WTC11 (cell line): ENCODE results near the gene RPL27. TPM values are rescaled to one million over a fixed set of nuclear protein-coding genes. Genes with fewer than 3 reads are reported as not detected.
A peak's percentile ranks its signal among the peaks of the same experiment; 100 is the strongest.

Source experiments
- ATAC-seq: fragments of 200-7000 bp; cut with Tn5 transposase; 2 replicates; pipeline ENCODE4 v1.10.0; 2021; ENCODE audit warnings: mild to moderate bottlenecking, moderate library complexity
- CTCF ChIA-PET: fragments of 300-600 bp; sonication (Branson Sonifier 250); formaldehyde crosslinking; loops from one replicate; lab custom pipeline; 2021; ENCODE audit warnings: antibody characterized with exemption; lab: Charles Lee
- POLR2A ChIA-PET: fragments of 350-600 bp; sonication (Branson Sonifier 250); formaldehyde crosslinking; loops from one replicate; lab custom pipeline; 2021; ENCODE audit warnings: antibody characterized with exemption; lab: Charles Lee
- DNase-seq: peaks from one replicate; pipeline ENCODE4 v3.0.0; 2021; ENCODE audit warnings: low spot score
- H3K27ac Mint-ChIP-seq: 2 replicates; pipeline ENCODE4 v1.8.0; 2021; ENCODE audit warnings: mixed read lengths
- H3K27me3 Mint-ChIP-seq: 2 replicates; pipeline ENCODE4 v1.8.0; 2021; ENCODE audit warnings: low read depth, mild to moderate bottlenecking, moderate library complexity, mixed read lengths
- H3K36me3 Mint-ChIP-seq: 2 replicates; pipeline ENCODE4 v1.8.0; 2021; ENCODE audit warnings: mixed read lengths
- H3K4me1 Mint-ChIP-seq: 2 replicates; pipeline ENCODE4 v1.8.0; 2022; ENCODE audit warnings: mixed read lengths
- H3K4me3 Mint-ChIP-seq: 2 replicates; pipeline ENCODE4 v1.8.0; 2021; ENCODE audit warnings: mild to moderate bottlenecking, moderate library complexity, mixed read lengths
- H3K9me3 Mint-ChIP-seq: 2 replicates; pipeline ENCODE4 v1.8.0; 2021; ENCODE audit warnings: mixed read lengths
- ARID4B ChIP-seq: sonication (generic); formaldehyde crosslinking; IDR thresholded peaks from 2 replicates; pipeline ENCODE4 v1.8.0; 2023; ENCODE audit warnings: missing genetic modification reagents, mild to moderate bottlenecking, borderline replicate concordance
- E2F5 ChIP-seq: sonication (generic); formaldehyde crosslinking; IDR thresholded peaks from 2 replicates; pipeline ENCODE4 v1.8.1; 2022; ENCODE audit warnings: mild to moderate bottlenecking, moderate library complexity, missing genetic modification reagents
- ETV6 ChIP-seq: sonication (generic); formaldehyde crosslinking; IDR thresholded peaks from 2 replicates; pipeline ENCODE4 v1.8.1; 2022; ENCODE audit warnings: mild to moderate bottlenecking, missing genetic modification reagents
- FOXK1 ChIP-seq: sonication (generic); formaldehyde crosslinking; IDR thresholded peaks from 2 replicates; pipeline ENCODE4 v1.8.0; 2022; ENCODE audit warnings: mild to moderate bottlenecking, moderate library complexity, missing genetic modification reagents
- FOXP1 ChIP-seq: sonication (generic); formaldehyde crosslinking; IDR thresholded peaks from 2 replicates; pipeline ENCODE4 v1.8.0; 2022; ENCODE audit warnings: missing genetic modification reagents, mild to moderate bottlenecking, moderate library complexity, borderline replicate concordance
- IRF2 ChIP-seq: sonication (generic); formaldehyde crosslinking; IDR thresholded peaks from 2 replicates; pipeline ENCODE4 v1.8.0; 2022; ENCODE audit warnings: low read depth, missing genetic modification reagents, borderline replicate concordance
- MYBL2 ChIP-seq: sonication (generic); formaldehyde crosslinking; IDR thresholded peaks from 2 replicates; pipeline ENCODE4 v1.8.1; 2023; ENCODE audit warnings: mild to moderate bottlenecking, moderate library complexity, missing genetic modification reagents
- OVOL2 ChIP-seq: fragments of 250-450 bp; sonication (Bioruptor Pico); IDR thresholded peaks from 2 replicates; pipeline ENCODE4 v1.9.0; 2021; ENCODE audit warnings: mild to moderate bottlenecking, borderline replicate concordance
- PRRX2 ChIP-seq: fragments of 250-450 bp; sonication (Bioruptor Pico); IDR thresholded peaks from 2 replicates; pipeline ENCODE4 v1.8.0; 2021; ENCODE audit warnings: mild to moderate bottlenecking
- ZNF281 ChIP-seq: sonication (generic); formaldehyde crosslinking; IDR thresholded peaks from 2 replicates; pipeline ENCODE4 v1.8.0; 2023; ENCODE audit warnings: mild to moderate bottlenecking, missing genetic modification reagents
- ZNF512 ChIP-seq: sonication (generic); formaldehyde crosslinking; IDR thresholded peaks from 2 replicates; pipeline ENCODE4 v1.8.1; 2022; ENCODE audit warnings: missing genetic modification reagents, borderline replicate concordance
- total RNA-seq: library from RNA; stranded (reverse); gene quantifications from 3 replicates; pipeline ENCODE4 v1.2.3, GENCODE V29; 2021
- TF ChIP-seq, protein P1 (sequence below): sonication (generic); formaldehyde crosslinking; conservative IDR thresholded peaks from 2 replicates; pipeline ENCODE4 v1.8.1; 2023; ENCODE audit warnings: mild to moderate bottlenecking, low read depth, missing genetic modification reagents, moderate library complexity
- TF ChIP-seq, protein P2 (sequence below): sonication (generic); formaldehyde crosslinking; IDR thresholded peaks from 2 replicates; pipeline ENCODE4 v1.8.1; 2023; ENCODE audit warnings: mild to moderate bottlenecking, missing genetic modification reagents
- TF ChIP-seq, protein P3 (sequence below): sonication (generic); formaldehyde crosslinking; IDR thresholded peaks from 2 replicates; pipeline ENCODE4 v1.8.0; 2022; ENCODE audit warnings: missing genetic modification reagents
- TF ChIP-seq, protein P4 (sequence below): sonication (generic); formaldehyde crosslinking; IDR thresholded peaks from 2 replicates; pipeline ENCODE4 v1.8.1; 2023; ENCODE audit warnings: mild to moderate bottlenecking, missing genetic modification reagents, moderate library complexity
- TF ChIP-seq, protein P5 (sequence below): fragments of 250-450 bp; sonication (Bioruptor Pico); IDR thresholded peaks from 2 replicates; pipeline ENCODE4 v1.9.0; 2021; ENCODE audit warnings: mild to moderate bottlenecking

Gene RPL27
- total RNA-seq, 1 experiment from 2014 or later, result 1,391 TPM

DNA sequence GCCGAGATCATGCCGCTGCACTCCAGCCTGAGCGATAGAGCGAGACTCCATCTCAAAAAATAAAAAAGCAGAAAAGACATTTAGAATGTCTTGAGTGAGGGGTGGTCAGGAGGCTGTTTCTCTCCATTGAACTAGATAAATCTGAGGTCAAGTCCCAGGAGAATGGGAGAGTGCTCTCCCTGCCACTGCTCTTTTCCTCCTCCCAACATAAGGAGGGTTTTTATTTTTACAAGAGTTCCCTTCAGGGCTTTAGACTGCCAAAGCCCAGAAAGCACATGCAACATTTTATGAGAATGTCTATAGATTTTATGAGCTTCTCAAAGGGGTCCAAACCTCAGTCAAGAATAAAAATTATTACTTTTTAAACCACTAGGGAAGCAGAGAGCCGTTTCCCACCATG, 28.4 kb downstream of the RPL27 start:
- no peak for TF ChIP-seq OVOL2 (CRISPR knock-in tag)
- TF ChIP-seq E2F5 (CRISPR knock-in tag), result no peak
- no peak for TF ChIP-seq ARID4B
- no peak for TF ChIP-seq ZNF512 (CRISPR knock-in tag)
- TF ChIP-seq, protein P1, sequence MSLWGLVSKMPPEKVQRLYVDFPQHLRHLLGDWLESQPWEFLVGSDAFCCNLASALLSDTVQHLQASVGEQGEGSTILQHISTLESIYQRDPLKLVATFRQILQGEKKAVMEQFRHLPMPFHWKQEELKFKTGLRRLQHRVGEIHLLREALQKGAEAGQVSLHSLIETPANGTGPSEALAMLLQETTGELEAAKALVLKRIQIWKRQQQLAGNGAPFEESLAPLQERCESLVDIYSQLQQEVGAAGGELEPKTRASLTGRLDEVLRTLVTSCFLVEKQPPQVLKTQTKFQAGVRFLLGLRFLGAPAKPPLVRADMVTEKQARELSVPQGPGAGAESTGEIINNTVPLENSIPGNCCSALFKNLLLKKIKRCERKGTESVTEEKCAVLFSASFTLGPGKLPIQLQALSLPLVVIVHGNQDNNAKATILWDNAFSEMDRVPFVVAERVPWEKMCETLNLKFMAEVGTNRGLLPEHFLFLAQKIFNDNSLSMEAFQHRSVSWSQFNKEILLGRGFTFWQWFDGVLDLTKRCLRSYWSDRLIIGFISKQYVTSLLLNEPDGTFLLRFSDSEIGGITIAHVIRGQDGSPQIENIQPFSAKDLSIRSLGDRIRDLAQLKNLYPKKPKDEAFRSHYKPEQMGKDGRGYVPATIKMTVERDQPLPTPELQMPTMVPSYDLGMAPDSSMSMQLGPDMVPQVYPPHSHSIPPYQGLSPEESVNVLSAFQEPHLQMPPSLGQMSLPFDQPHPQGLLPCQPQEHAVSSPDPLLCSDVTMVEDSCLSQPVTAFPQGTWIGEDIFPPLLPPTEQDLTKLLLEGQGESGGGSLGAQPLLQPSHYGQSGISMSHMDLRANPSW (CRISPR knock-in tag), result no peak
- TF ChIP-seq MYBL2 (CRISPR knock-in tag), result no peak
- TF ChIP-seq ZNF281 (CRISPR knock-in tag), result no peak
- TF ChIP-seq ETV6 (CRISPR knock-in tag), result no peak
- no peak for TF ChIP-seq FOXK1
- TF ChIP-seq, protein P2, sequence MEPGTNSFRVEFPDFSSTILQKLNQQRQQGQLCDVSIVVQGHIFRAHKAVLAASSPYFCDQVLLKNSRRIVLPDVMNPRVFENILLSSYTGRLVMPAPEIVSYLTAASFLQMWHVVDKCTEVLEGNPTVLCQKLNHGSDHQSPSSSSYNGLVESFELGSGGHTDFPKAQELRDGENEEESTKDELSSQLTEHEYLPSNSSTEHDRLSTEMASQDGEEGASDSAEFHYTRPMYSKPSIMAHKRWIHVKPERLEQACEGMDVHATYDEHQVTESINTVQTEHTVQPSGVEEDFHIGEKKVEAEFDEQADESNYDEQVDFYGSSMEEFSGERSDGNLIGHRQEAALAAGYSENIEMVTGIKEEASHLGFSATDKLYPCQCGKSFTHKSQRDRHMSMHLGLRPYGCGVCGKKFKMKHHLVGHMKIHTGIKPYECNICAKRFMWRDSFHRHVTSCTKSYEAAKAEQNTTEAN (CRISPR knock-in tag), result no peak
- TF ChIP-seq, protein P3, sequence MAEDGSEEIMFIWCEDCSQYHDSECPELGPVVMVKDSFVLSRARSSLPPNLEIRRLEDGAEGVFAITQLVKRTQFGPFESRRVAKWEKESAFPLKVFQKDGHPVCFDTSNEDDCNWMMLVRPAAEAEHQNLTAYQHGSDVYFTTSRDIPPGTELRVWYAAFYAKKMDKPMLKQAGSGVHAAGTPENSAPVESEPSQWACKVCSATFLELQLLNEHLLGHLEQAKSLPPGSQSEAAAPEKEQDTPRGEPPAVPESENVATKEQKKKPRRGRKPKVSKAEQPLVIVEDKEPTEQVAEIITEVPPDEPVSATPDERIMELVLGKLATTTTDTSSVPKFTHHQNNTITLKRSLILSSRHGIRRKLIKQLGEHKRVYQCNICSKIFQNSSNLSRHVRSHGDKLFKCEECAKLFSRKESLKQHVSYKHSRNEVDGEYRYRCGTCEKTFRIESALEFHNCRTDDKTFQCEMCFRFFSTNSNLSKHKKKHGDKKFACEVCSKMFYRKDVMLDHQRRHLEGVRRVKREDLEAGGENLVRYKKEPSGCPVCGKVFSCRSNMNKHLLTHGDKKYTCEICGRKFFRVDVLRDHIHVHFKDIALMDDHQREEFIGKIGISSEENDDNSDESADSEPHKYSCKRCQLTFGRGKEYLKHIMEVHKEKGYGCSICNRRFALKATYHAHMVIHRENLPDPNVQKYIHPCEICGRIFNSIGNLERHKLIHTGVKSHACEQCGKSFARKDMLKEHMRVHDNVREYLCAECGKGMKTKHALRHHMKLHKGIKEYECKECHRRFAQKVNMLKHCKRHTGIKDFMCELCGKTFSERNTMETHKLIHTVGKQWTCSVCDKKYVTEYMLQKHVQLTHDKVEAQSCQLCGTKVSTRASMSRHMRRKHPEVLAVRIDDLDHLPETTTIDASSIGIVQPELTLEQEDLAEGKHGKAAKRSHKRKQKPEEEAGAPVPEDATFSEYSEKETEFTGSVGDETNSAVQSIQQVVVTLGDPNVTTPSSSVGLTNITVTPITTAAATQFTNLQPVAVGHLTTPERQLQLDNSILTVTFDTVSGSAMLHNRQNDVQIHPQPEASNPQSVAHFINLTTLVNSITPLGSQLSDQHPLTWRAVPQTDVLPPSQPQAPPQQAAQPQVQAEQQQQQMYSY (CRISPR knock-in tag), result no peak
- TF ChIP-seq, protein P4, sequence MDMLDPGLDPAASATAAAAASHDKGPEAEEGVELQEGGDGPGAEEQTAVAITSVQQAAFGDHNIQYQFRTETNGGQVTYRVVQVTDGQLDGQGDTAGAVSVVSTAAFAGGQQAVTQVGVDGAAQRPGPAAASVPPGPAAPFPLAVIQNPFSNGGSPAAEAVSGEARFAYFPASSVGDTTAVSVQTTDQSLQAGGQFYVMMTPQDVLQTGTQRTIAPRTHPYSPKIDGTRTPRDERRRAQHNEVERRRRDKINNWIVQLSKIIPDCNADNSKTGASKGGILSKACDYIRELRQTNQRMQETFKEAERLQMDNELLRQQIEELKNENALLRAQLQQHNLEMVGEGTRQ (CRISPR knock-in tag), result no peak
- no peak for TF ChIP-seq IRF2 (CRISPR knock-in tag)
- no peak for TF ChIP-seq PRRX2 (CRISPR knock-in tag)
- no peak for TF ChIP-seq FOXP1
- TF ChIP-seq, protein P5, sequence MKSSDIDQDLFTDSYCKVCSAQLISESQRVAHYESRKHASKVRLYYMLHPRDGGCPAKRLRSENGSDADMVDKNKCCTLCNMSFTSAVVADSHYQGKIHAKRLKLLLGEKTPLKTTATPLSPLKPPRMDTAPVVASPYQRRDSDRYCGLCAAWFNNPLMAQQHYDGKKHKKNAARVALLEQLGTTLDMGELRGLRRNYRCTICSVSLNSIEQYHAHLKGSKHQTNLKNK (CRISPR knock-in tag), result no peak
- TF ChIP-seq, all 79 proteins: peak for 0
- no peak for DNase-seq
- Mint-ChIP-seq H3K27me3 (peaks cover 3% of the 10 kb centered on the region; the same call in 1 of the 2 replicates), H3K27ac (no peak overlapping the region), H3K4me1 (peaks cover 46% of the 10 kb centered on the region), H3K4me3 (peak overlapping the region; percentile 85), H3K9me3 (no peaks in the 10 kb centered on the region), H3K36me3 (peaks cover 9% of the 10 kb centered on the region)
- ChIA-PET POLR2A (no interaction called here), CTCF (interaction anchor here (0.6 to 3.0 kb wide), 4 partner anchors 15 to 99 kb away, joined by 3 to 45 read pairs (median 4); partner anchors contain the start of genes BRCA1 and RPL27)
- no peak for ATAC-seq
